PC-9 (cell line): Measurements from ENCODE around the gene NT5DC3. TPM values are rescaled to one million over a fixed set of nuclear protein-coding genes. Genes with fewer than 3 reads are reported as not detected.

ENCODE experiments used
- BruUV-seq: library from RNA; stranded (reverse); fragments of 400-500 nt; replicated peaks from 2 replicates; lab custom pipeline; 2021; lab: Mats Ljungman, UMichigan
- CTCF ChIA-PET: fragments of 300-600 bp; sonication (Branson Sonifier 250); formaldehyde crosslinking; loops from one replicate; lab custom pipeline; 2022; ENCODE audit warnings: antibody characterized with exemption; lab: Charles Lee
- POLR2A ChIA-PET: fragments of 300-600 bp; sonication (Branson Sonifier 250); formaldehyde crosslinking; loops from one replicate; lab custom pipeline; 2022; ENCODE audit warnings: antibody characterized with exemption; ENCODE audit not compliant: unreplicated experiment; lab: Charles Lee
- DNase-seq, 2 experiments: peaks; one replicate each; pipeline versions ENCODE4 v3.0.0 to v3.0.0-alpha.2; 2015 to 2022; ENCODE audit warnings: mixed read lengths in 1 of 2
- H2AFZ ChIP-seq: fragments of 200-600 bp; sonication (generic); 2 replicates; pipeline ENCODE4 v1.8.1; 2017; ENCODE audit warnings: antibody characterized with exemption
- H3F3A ChIP-seq: fragments of 200-600 bp; sonication (generic); 2 replicates; pipeline ENCODE4 v1.8.1; 2017; ENCODE audit warnings: antibody characterized with exemption, mild to moderate bottlenecking, low read depth; ENCODE audit not compliant: insufficient read depth
- H3K27ac ChIP-seq: fragments of 200-600 bp; sonication (generic); 2 replicates; pipeline ENCODE4 v1.6.1; 2016; ENCODE audit warnings: mixed run types
- H3K27me3 ChIP-seq: fragments of 200-600 bp; sonication (generic); 2 replicates; pipeline ENCODE4 v1.6.1; 2016; ENCODE audit warnings: low read depth, mixed run types; ENCODE audit not compliant: insufficient read depth
- H3K36me3 ChIP-seq: fragments of 200-600 bp; sonication (generic); 2 replicates; pipeline ENCODE4 v1.6.1; 2016; ENCODE audit warnings: low read depth, mixed run types
- H3K4me1 ChIP-seq: fragments of 200-600 bp; sonication (generic); replicated peaks from 2 replicates; pipeline ENCODE4 v1.6.1; 2016; ENCODE audit warnings: mixed run types; ENCODE audit not compliant: insufficient read depth
- H3K4me2 ChIP-seq: fragments of 200-600 bp; sonication (generic); 2 replicates; pipeline ENCODE4 v1.6.1; 2017; ENCODE audit warnings: mixed run types
- H3K4me3 ChIP-seq: fragments of 200-600 bp; sonication (generic); 2 replicates; pipeline ENCODE4 v1.6.1; 2016; ENCODE audit warnings: mixed run types
- H3K79me2 ChIP-seq: fragments of 200-600 bp; sonication (generic); 2 replicates; pipeline ENCODE4 v1.6.1; 2017; ENCODE audit warnings: low read depth, mixed run types
- H3K9me2 ChIP-seq: fragments of 200-600 bp; sonication (generic); 2 replicates; pipeline ENCODE4 v1.8.1; 2017; ENCODE audit warnings: mild to moderate bottlenecking; ENCODE audit not compliant: insufficient read depth
- H3K9me3 ChIP-seq: fragments of 200-600 bp; sonication (generic); 2 replicates; pipeline ENCODE4 v1.8.1; 2016; ENCODE audit warnings: low read depth; ENCODE audit not compliant: insufficient read depth
- H4K20me1 ChIP-seq: fragments of 200-600 bp; sonication (generic); 2 replicates; pipeline ENCODE4 v1.8.1; 2017; ENCODE audit not compliant: insufficient read depth
- CTCF ChIP-seq: fragments of 200-600 bp; sonication (generic); conservative IDR thresholded peaks from 2 replicates; pipeline ENCODE4 v1.6.1; 2017; ENCODE audit warnings: mixed run types, antibody characterized with exemption, mild to moderate bottlenecking, moderate library complexity
- EZH2 ChIP-seq: fragments of 200-600 bp; sonication (generic); IDR thresholded peaks from 2 replicates; pipeline ENCODE4 v1.8.0; 2017; ENCODE audit warnings: antibody characterized with exemption, low read depth
- intact Hi-C: fragments of 100-400 bp; cut with micrococcal nuclease; formaldehyde crosslinking; loops from one replicate; pipeline ENCODE4 v1.10.0; 2022; ENCODE audit not compliant: unreplicated experiment
- total RNA-seq: library from RNA; stranded (reverse); gene quantifications from 2 replicates; pipeline ENCODE4 v1.2.3, GENCODE V29; 2021

The NT5DC3 gene
- total RNA-seq, 1 experiment from 2014 or later, result 13.2 TPM

- Histone ChIP-seq H3K27me3 (no peaks in the 10 kb centered on the region), H3K4me2 (no peak overlapping the region), H3K79me2 (peaks cover 96% of the 10 kb centered on the region), H3K4me3 (no peak overlapping the region), H3K27ac (no peak overlapping the region), H4K20me1 (peaks cover 6% of the 10 kb centered on the region), H2AFZ (no peak overlapping the region), H3K36me3 (no peaks in the 10 kb centered on the region), H3K9me3 (no peaks in the 10 kb centered on the region), H3K4me1 (peaks cover 15% of the 10 kb centered on the region), H3K9me2 (no peaks in the 10 kb centered on the region), H3F3A (peaks cover 4% of the 10 kb centered on the region; the same call in 1 of the 2 replicates)
- CTCF ChIA-PET, result no interaction called here
- TF ChIP-seq CTCF (no peak), EZH2 (no peak)
- BruUV-seq, result no TSS peak
- intact Hi-C loops, result no loop called here
- POLR2A ChIA-PET, result interaction anchor here (0.6 kb wide), 1 partner anchor 55 kb away, joined by 3 read pairs; no protein-coding TSS in a partner anchor
- DNase-seq, result no peak
Observed at GRCh38 chr12:103834942-103835341, 6.1 kb downstream of the NT5DC3 start.

- no TSS peak for BruUV-seq
- CTCF ChIA-PET, result no interaction called here
- H3K4me3 ChIP-seq, result no peak overlapping the region
- TF ChIP-seq CTCF (no peak), EZH2 (no peak)
- H4K20me1 ChIP-seq, result peaks cover 5% of the 10 kb centered on the region; the same call in 1 of the 2 replicates
- H3K4me2 ChIP-seq, result no peak overlapping the region
- H3K4me1 ChIP-seq, result peaks cover 5% of the 10 kb centered on the region
- no peaks in the 10 kb centered on the region for H3K27me3 ChIP-seq
- no peaks in the 10 kb centered on the region for H3K36me3 ChIP-seq
- H2AFZ ChIP-seq, result no peak overlapping the region
- H3F3A ChIP-seq, result peaks cover 4% of the 10 kb centered on the region; the same call in 1 of the 2 replicates
- POLR2A ChIA-PET, result no interaction called here
- no peaks in the 10 kb centered on the region for H3K9me2 ChIP-seq
- peaks cover 94% of the 10 kb centered on the region for H3K79me2 ChIP-seq
- H3K27ac ChIP-seq, result no peak overlapping the region
- no peaks in the 10 kb centered on the region for H3K9me3 ChIP-seq
- intact Hi-C loops, result no loop called here
- DNase-seq, result no peak
Observed at GRCh38 chr12:103833891-103834290, 7.1 kb downstream of the NT5DC3 start.

GRCh38 chr12:103833095-103833775 lies 7.8 kb downstream of the NT5DC3 start:
- H3K27ac ChIP-seq, result no peak overlapping the region
- no peak for DNase-seq
- H3K27me3 ChIP-seq, result no peaks in the 10 kb centered on the region
- H3K9me3 ChIP-seq, result no peaks in the 10 kb centered on the region
- intact Hi-C loops, result no loop called here
- no peaks in the 10 kb centered on the region for H3K36me3 ChIP-seq
- POLR2A ChIA-PET, result no interaction called here
- no peaks in the 10 kb centered on the region for H3K4me1 ChIP-seq
- H2AFZ ChIP-seq, result no peak overlapping the region
- H3F3A ChIP-seq, result peaks cover 4% of the 10 kb centered on the region; the same call in 1 of the 2 replicates
- no peaks in the 10 kb centered on the region for H4K20me1 ChIP-seq
- no peak overlapping the region for H3K4me3 ChIP-seq
- no peak for TF ChIP-seq EZH2
- no peak for TF ChIP-seq CTCF
- BruUV-seq, result no TSS peak
- CTCF ChIA-PET, result interaction anchor here (0.5 to 0.7 kb wide), 2 partner anchors 28 to 39 kb away, joined by 3 read pairs; no protein-coding TSS in a partner anchor
- peaks cover 92% of the 10 kb centered on the region for H3K79me2 ChIP-seq
- H3K9me2 ChIP-seq, result no peaks in the 10 kb centered on the region
- H3K4me2 ChIP-seq, result no peak overlapping the region
